GM18505 (cell line): ENCODE results near the gene ARHGAP15.

Source experiments
- ATAC-seq: cut with Tn5 transposase; IDR thresholded peaks from one replicate; pipeline ENCODE4 v1.9.1; 2021; ENCODE audit not compliant: unreplicated experiment
- POLR2A ChIP-seq: IDR thresholded peaks from 4 replicates; pipeline ENCODE4 v1.6.1; 2011; ENCODE audit warnings: borderline replicate concordance; ENCODE audit not compliant: insufficient read depth, insufficient read length; ENCODE audit errors: extremely low read depth

ARHGAP15 gene

DNA sequence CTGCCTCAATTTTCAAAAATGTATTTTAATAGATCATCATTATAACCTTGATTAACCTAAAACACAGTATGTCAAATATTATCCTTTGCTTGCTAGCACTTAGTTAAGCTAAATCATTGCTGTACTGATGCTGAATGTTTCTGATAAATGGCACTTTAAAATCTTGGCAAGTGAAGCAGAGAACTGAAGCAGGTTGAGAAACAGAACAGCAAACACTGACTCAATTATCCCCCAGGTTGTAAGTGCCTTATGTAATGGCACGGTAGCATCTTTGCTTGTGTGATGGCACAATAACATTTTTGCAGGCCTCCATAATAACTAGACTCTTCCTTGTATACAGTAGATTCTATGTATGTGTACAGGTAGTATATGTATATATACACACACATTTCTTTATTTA is 33.8 kb downstream of the ARHGAP15 start:
- no peak for ATAC-seq
- TF ChIP-seq POLR2A = no peak

GRCh38 chr2:143163499-143163898 is 34.3 kb downstream of the ARHGAP15 start:
- TF ChIP-seq POLR2A = no peak
- ATAC-seq = no peak

GRCh38 chr2:143165291-143165690 is 36.1 kb downstream of the ARHGAP15 start:
- no peak for ATAC-seq
- no peak for TF ChIP-seq POLR2A

GRCh38 chr2:143169105-143169504 is 39.9 kb downstream of the ARHGAP15 start:
- no peak for TF ChIP-seq POLR2A
- no peak for ATAC-seq

- no peak for TF ChIP-seq POLR2A
These were observed 42.6 kb downstream of the ARHGAP15 start for GRCh38 chr2:143171817-143172216.

DNA sequence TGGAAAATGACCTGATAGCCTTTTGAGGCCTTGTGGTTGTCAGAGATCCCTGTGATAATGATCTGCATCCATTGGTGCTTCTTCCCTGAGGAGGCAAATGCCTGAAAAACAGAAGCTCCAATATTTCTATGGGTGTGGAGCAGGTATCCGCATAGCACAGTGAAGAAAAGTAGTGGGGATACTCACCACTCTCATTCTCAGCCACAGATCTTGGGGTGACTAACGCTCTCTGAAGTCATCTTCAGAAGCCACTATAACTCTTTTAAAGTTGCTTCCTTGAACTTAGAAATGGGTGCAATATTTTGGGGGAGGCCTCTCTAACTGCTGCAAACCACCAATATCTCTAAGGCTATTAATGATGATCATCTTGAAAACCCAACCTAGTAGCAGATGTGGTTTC is 46.2 kb downstream of the ARHGAP15 start:
- no peak for TF ChIP-seq POLR2A
- no peak for ATAC-seq

More at GRCh38 chr2:143171817-143172216, 42.6 kb downstream of the ARHGAP15 start:
- ATAC-seq = no peak

- ATAC-seq = no peak
- no peak for TF ChIP-seq POLR2A
These were observed 47.4 kb downstream of the ARHGAP15 start for GRCh38 chr2:143176606-143177005.

- TF ChIP-seq POLR2A = no peak
- peak; percentile 94 for ATAC-seq
These were observed 48.0 kb downstream of the ARHGAP15 start for GRCh38 chr2:143177096-143177786.

DNA sequence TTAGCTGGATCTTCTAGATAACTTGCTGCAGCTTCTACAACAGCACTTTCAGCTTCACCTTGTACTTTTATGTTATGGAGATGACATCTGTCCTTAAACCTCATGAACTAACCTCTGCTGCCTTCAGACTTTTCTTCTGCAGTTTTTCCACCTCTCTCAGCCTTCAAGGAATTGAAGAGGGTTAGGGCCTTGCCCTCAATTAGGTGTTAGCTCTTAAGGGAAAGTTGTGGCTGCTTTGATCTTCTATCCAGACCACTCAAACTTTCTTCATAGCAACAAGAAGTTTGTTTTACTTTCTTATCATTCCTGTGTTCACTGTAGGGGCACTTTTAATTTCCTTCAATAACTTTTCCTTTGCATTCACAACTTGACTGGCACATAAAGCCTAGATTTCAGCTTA is 52.3 kb downstream of the ARHGAP15 start:
- no peak for ATAC-seq

DNA sequence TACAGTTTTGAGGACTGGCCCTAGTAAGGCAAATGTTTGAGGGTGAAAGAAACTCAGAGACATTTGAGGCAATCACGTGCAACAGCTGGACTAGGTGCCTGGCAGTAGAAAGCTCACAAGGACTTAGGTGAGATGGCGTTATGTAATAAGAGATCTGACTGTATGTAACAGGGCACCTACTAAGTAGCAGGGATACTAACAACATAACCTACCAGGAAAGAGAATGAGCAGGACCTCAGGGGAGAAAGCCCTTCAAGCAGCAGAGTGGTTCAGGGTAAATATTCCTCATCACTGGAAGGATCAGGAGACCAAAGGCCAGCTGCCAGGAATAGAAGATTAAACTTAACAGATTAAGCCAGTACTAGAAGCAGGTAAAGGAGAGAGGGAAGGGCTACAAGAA is 53.4 kb downstream of the ARHGAP15 start:
- ATAC-seq = no peak
- no peak for TF ChIP-seq POLR2A

More for the DNA sequence above, 52.3 kb downstream of the ARHGAP15 start:
- TF ChIP-seq POLR2A = no peak

GRCh38 chr2:143183804-143184463 is 54.7 kb downstream of the ARHGAP15 start:
- peak; percentile 90 for ATAC-seq
- no peak for TF ChIP-seq POLR2A

DNA sequence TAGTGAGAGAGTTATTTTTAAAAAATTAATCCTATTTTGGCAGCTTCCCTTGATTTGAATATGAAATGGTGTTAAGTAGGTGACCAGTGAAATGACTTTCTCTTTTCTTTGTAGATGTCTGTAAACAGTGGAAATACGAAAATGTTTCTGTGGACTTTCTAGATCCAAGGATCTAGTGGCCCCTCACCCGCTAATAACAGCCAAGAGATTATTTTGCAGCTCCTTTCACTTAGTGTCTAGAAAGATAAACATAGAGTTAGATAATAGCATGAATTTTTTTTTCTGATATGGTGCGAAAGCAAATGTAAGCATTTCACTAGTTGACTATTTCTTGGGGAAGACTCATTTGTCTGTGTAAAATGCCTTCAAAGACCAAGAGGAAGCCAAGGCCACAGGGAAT is 57.7 kb downstream of the ARHGAP15 start:
- no peak for ATAC-seq
- TF ChIP-seq POLR2A = no peak

DNA sequence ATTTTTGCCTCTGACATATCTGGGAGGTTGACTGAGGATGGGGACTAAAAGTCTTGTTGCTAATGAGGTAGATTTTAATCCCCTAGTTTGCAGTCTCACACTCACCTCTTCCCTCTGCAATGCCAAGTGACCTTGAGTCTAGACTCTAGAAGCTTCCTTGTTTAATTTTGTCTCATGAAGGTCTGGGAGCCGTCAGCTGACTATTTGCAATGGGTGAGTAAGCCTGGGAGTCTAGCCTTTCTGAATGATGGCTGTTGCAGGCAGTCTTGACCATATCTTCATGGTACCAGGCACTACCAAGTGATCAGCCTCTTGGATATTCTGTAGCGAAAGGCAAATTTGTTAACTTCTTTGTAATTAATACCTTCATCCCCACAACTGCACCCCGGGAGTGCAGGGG is 61.2 kb downstream of the ARHGAP15 start:
- no peak for ATAC-seq
- no peak for TF ChIP-seq POLR2A

- no peak for TF ChIP-seq POLR2A
- no peak for ATAC-seq
These were observed 62.9 kb downstream of the ARHGAP15 start for GRCh38 chr2:143192106-143192505.
